Spleen (tissue), 7 donors: ENCODE data around the gene MN1.

Experiments used
- CTCF ChIP-seq, 11 experiments: fragments of 200-600 bp in 7 of 11; fragments of 450-650 bp in 4 of 11; sonication (generic) in 4 of 11; IDR thresholded peaks in 8 of 11; conservative IDR thresholded peaks in 3 of 11; 1 replicate in 7 of 11; 2 replicates in 4 of 11; pipeline versions ENCODE4 v1.4.0 to v1.8.0; 2016 to 2021; ENCODE audit warnings: antibody characterized with exemption in 11 of 11, inconsistent platforms in 4 of 11, mild to moderate bottlenecking in 1 of 11
- POLR2A ChIP-seq, 3 donors: fragments of 450-650 bp; IDR thresholded peaks; one replicate each; pipeline ENCODE4 v1.5.1; 2017; ENCODE audit warnings: antibody characterized with exemption in 3 of 3, mild to moderate bottlenecking in 1 of 3
- POLR2AphosphoS5 ChIP-seq, 3 donors: sonication (generic); formaldehyde crosslinking; IDR thresholded peaks; one replicate each; pipeline ENCODE4 v1.5.1; 2017; ENCODE audit warnings: antibody characterized with exemption in 3 of 3
- donor health status: DM: no; HTN: no; CAD: no; lungs with moderate emphysema.
- donor health status: DM: no; HTN: no; CAD: no.
- donor health status: DM: no; HTN: no; CAD: no.

- TF ChIP-seq CTCF (IDR thresholded peaks at IDR 0.05 in 8 of 11, conservative IDR thresholded peaks at IDR 0.05 in 3 of 11), result no peak
- TF ChIP-seq POLR2A (IDR thresholded peaks at IDR 0.05), result no peak
- TF ChIP-seq POLR2AphosphoS5 (IDR thresholded peaks at IDR 0.05), result no peak
Measured at GRCh38 chr22:27791859-27792241, 9.7 kb downstream of the MN1 start.
